Tibial nerve (tissue), 4 donors: ENCODE results near the gene GRM8. TPM values are rescaled to one million over a fixed set of nuclear protein-coding genes. Genes with fewer than 3 reads are reported as not detected.
A peak's percentile ranks its signal among the peaks of the same experiment; 100 is the strongest.

Source experiments
- DNase-seq, 2 donors: peaks; one replicate each; pipeline ENCODE4 v3.0.0-alpha.2; 2019; ENCODE audit warnings: low spot score in 2 of 2
- H3K27ac ChIP-seq, 4 donors: fragments of 200-600 bp; sonication (generic) in 3 of 4; one replicate each; pipeline ENCODE4 v1.5.1; 2017 to 2019; ENCODE audit warnings: mild to moderate bottlenecking in 1 of 4
- H3K27me3 ChIP-seq, 2 donors: fragments of 200-600 bp; sonication (generic) in 1 of 2; one replicate each; pipeline versions ENCODE4 v1.5.1 to v1.6.0; 2017 to 2019
- H3K36me3 ChIP-seq, 3 donors: fragments of 200-600 bp; sonication (generic); one replicate each; pipeline ENCODE4 v1.5.1; 2018 to 2019
- H3K4me1 ChIP-seq, 4 donors: fragments of 200-600 bp; sonication (generic) in 3 of 4; one replicate each; pipeline ENCODE4 v1.5.1; 2017 to 2019
- H3K4me3 ChIP-seq, 4 donors: fragments of 200-600 bp; sonication (generic) in 3 of 4; one replicate each; pipeline ENCODE4 v1.5.1; 2017 to 2019; ENCODE audit warnings: mild to moderate bottlenecking in 1 of 4, moderate library complexity in 1 of 4
- H3K9me3 ChIP-seq, 4 donors: fragments of 200-600 bp; sonication (generic) in 3 of 4; one replicate each; pipeline ENCODE4 v1.5.1; 2017 to 2019
- EP300 ChIP-seq, 2 donors: sonication (generic); formaldehyde crosslinking; IDR thresholded peaks; one replicate each; pipeline ENCODE4 v1.6.1; 2017; ENCODE audit warnings: antibody characterized with exemption in 2 of 2, mild to moderate bottlenecking in 1 of 2
- POLR2A ChIP-seq, 2 donors: fragments of 450-650 bp; IDR thresholded peaks; one replicate each; pipeline ENCODE4 v1.6.1; 2017; ENCODE audit warnings: antibody characterized with exemption in 2 of 2, mild to moderate bottlenecking in 2 of 2, moderate library complexity in 2 of 2
- WGBS, 2 donors: methylation state at CpG; one replicate each; pipeline ENCODE4 v1.1.5; 2018; 5-methylcytosine and 5-hydroxymethylcytosine counted together
- total RNA-seq, 4 donors: library from RNA; depleted of rRNA; stranded (reverse); fragments of >200 nt; gene quantifications; one replicate each; pipeline ENCODE4 v1.1.0, GENCODE V29; 2016
- TF ChIP-seq, protein P1 (sequence below), 5 experiments: fragments of 200-600 bp in 3 of 5; fragments of 450-650 bp in 2 of 5; sonication (generic) in 3 of 5; IDR thresholded peaks; one replicate each; pipeline ENCODE4 v1.5.1; 2016 to 2019; ENCODE audit warnings: antibody characterized with exemption in 5 of 5, mild to moderate bottlenecking in 3 of 5, moderate library complexity in 2 of 5

The GRM8 gene
- 1 to 10 TPM in 2 of 4 donors, under 1 TPM in 2; 0.59 to 1.5 (median 1.1) TPM for total RNA-seq

GRCh38 chr7:127252778-127253280 lies at the start of gene GRM8:
Gene GRM8, minus strand, starts transcription at chr7:127252941.
- peak within 1 kb of the TSS; percentile 29 to 81 (median 36) for H3K27ac ChIP-seq
- DNase-seq, result peak in 1 of 2 donors; percentile 15
- WGBS, 2 donors, result 1 to 2% methylated on average over 37 to 54 of the region's 62 CpGs
- TF ChIP-seq POLR2A (IDR thresholded peaks at IDR 0.05), result no peak
- TF ChIP-seq EP300 (IDR thresholded peaks at IDR 0.05), result no peak
- TF ChIP-seq, protein P1, sequence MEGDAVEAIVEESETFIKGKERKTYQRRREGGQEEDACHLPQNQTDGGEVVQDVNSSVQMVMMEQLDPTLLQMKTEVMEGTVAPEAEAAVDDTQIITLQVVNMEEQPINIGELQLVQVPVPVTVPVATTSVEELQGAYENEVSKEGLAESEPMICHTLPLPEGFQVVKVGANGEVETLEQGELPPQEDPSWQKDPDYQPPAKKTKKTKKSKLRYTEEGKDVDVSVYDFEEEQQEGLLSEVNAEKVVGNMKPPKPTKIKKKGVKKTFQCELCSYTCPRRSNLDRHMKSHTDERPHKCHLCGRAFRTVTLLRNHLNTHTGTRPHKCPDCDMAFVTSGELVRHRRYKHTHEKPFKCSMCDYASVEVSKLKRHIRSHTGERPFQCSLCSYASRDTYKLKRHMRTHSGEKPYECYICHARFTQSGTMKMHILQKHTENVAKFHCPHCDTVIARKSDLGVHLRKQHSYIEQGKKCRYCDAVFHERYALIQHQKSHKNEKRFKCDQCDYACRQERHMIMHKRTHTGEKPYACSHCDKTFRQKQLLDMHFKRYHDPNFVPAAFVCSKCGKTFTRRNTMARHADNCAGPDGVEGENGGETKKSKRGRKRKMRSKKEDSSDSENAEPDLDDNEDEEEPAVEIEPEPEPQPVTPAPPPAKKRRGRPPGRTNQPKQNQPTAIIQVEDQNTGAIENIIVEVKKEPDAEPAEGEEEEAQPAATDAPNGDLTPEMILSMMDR (IDR thresholded peaks at IDR 0.05), result no peak
- H3K4me1 ChIP-seq, result peaks cover 0 to 34% (median 14%) of the 10 kb centered on the region in 4 donors
- H3K36me3 ChIP-seq, result no peaks in the 10 kb centered on the region
- no peaks in the 10 kb centered on the region for H3K9me3 ChIP-seq
- peak within 1 kb of the TSS; percentile 48 to 94 (median 71) for H3K4me3 ChIP-seq
- H3K27me3 ChIP-seq, result peaks cover 0 to 45% of the 10 kb centered on the region in 2 donors

DNA sequence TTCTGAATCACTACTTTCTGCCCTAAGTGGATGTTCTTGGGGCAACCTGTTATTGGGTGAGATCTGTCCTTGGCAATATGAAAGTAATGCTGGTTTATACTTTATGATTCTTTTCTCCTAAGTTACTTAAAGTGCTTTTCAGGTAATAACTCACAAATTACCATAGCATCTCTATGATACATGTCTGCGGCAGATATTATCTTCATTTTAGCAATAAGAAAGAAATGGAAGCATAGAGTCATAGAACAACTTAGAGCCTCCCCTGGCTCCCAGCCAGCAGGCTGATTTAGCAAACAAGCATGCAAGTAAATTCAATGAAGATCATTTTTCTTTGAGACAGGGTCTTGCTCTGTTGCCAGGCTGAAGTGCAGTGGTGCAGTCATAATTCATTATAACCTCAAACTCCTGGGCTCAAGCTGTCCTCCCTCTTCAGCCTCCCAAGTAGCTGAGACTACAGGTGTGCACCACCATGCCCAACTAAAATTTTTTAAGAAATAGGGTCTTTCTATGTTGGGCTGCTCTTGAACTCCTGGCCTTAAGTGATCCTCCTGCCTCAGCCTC lies 38.1 kb upstream of the GRM8 start:
- Histone ChIP-seq H3K4me3 (no peak overlapping the region), H3K36me3 (no peaks in the 10 kb centered on the region), H3K27ac (no peak overlapping the region), H3K27me3 (no peaks in the 10 kb centered on the region), H3K9me3 (no peaks in the 10 kb centered on the region), H3K4me1 (no peaks in the 10 kb centered on the region)
- TF ChIP-seq, protein P1 (IDR thresholded peaks at IDR 0.05), result no peak
- TF ChIP-seq POLR2A (IDR thresholded peaks at IDR 0.05) (no peak), EP300 (IDR thresholded peaks at IDR 0.05) (no peak)
- 94 to 97% methylated on average over 1 of the region's 1 CpG for WGBS, 2 donors
- DNase-seq, result no peak

DNA sequence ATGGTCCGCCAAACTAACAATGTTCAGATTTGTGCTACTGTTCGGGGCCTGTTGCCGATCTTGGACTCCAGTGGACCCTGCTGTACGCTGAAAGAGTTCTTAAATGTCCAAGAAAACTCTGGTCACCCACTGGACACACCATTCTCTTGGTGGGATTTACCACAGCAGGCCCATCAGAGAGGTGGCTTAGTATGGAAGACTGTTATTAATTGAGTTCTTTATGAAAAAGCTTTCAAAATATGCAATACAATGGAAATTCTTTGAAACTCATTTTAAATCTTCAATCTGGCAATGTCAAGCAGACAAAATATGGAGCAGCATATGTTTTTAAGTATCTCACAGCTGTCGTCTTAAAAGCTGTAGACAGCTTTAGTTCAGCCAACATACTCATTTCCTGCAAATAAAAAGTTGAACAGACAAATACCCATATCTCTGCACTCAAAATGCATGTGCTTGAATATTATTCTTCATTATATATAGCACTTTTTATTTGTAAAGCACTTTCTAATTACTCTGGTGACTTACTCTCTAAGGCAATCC lies 37.4 kb upstream of the GRM8 start:
- no peak for DNase-seq
- no peak overlapping the region for H3K4me3 ChIP-seq
- no peaks in the 10 kb centered on the region for H3K36me3 ChIP-seq
- TF ChIP-seq, protein P1 (IDR thresholded peaks at IDR 0.05), result no peak
- TF ChIP-seq POLR2A (IDR thresholded peaks at IDR 0.05), result no peak
- TF ChIP-seq EP300 (IDR thresholded peaks at IDR 0.05), result no peak
- 48 to 54% methylated on average over 5 of the region's 5 CpGs for WGBS, 2 donors
- no peaks in the 10 kb centered on the region for H3K27me3 ChIP-seq
- H3K4me1 ChIP-seq, result no peaks in the 10 kb centered on the region
- H3K27ac ChIP-seq, result no peak overlapping the region
- H3K9me3 ChIP-seq, result no peaks in the 10 kb centered on the region

- no peak for DNase-seq
- Histone ChIP-seq H3K27ac (no peak overlapping the region), H3K36me3 (no peaks in the 10 kb centered on the region), H3K4me3 (no peak overlapping the region), H3K27me3 (no peaks in the 10 kb centered on the region), H3K4me1 (no peaks in the 10 kb centered on the region), H3K9me3 (no peaks in the 10 kb centered on the region)
- WGBS, 2 donors, result 87% methylated on average over 6 of the region's 6 CpGs
- TF ChIP-seq POLR2A (IDR thresholded peaks at IDR 0.05) (no peak), EP300 (IDR thresholded peaks at IDR 0.05) (no peak)
- TF ChIP-seq, protein P1 (IDR thresholded peaks at IDR 0.05), result no peak
These were observed 34.4 kb upstream of the GRM8 start for GRCh38 chr7:127287133-127287532.

DNA sequence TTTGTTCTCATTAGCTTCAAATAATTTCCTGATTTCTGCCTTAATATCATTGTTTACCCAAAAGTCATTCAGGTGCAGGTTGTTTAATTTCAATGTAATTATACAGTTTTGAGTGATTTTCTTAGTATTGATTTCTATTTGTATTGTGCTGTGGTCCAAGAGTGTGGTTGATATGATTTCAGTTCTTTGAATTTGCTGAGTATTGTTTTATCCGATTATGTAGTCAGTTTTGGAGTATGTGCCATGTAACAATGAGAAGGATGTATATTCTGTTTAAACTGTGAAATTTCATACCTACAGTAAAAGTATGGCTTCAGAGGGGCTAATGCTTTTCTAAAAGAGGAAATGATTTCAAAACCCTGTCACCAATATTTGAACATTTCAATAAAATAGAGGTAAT lies 17.4 kb upstream of the GRM8 start:
- no peaks in the 10 kb centered on the region for H3K36me3 ChIP-seq
- TF ChIP-seq POLR2A (IDR thresholded peaks at IDR 0.05) (no peak), EP300 (IDR thresholded peaks at IDR 0.05) (no peak)
- TF ChIP-seq, protein P1 (IDR thresholded peaks at IDR 0.05), result no peak
- H3K4me3 ChIP-seq, result no peak overlapping the region
- 96 to 100% methylated on average over 1 of the region's 1 CpG for WGBS, 2 donors
- H3K27me3 ChIP-seq, result no peaks in the 10 kb centered on the region
- no peak overlapping the region for H3K27ac ChIP-seq
- no peak for DNase-seq
- no peaks in the 10 kb centered on the region for H3K9me3 ChIP-seq
- H3K4me1 ChIP-seq, result no peaks in the 10 kb centered on the region
